H9 (cell line): ENCODE results near the gene CHMP1A. TPM values are rescaled to one million over a fixed set of nuclear protein-coding genes. Genes with fewer than 3 reads are reported as not detected.

Experiments
- DNase-seq: peaks from one replicate; pipeline ENCODE4 v3.0.0-alpha.2; 2017
- H2AFZ ChIP-seq: one replicate; pipeline ENCODE4 v1.6.1; 2013; ENCODE audit warnings: mild to moderate bottlenecking, low read length, control low read depth, moderate library complexity
- H2AK5ac ChIP-seq: 2 replicates; pipeline ENCODE4 v1.6.1; 2013; ENCODE audit warnings: low read length, control low read depth, mixed read lengths; ENCODE audit not compliant: insufficient read length
- H2BK120ac ChIP-seq: one replicate; pipeline ENCODE4 v1.6.1; 2013; ENCODE audit warnings: low read depth, mild to moderate bottlenecking, low read length, control low read depth, inconsistent platforms; ENCODE audit not compliant: poor library complexity, severe bottlenecking
- H2BK12ac ChIP-seq: 2 replicates; pipeline ENCODE4 v1.6.1; 2013; ENCODE audit warnings: low read length, control low read depth, mixed read lengths, low read depth; ENCODE audit not compliant: insufficient read length
- H2BK15ac ChIP-seq: 2 replicates; pipeline ENCODE4 v1.6.1; 2013; ENCODE audit warnings: low read depth, low read length, control low read depth
- H2BK20ac ChIP-seq: one replicate; pipeline ENCODE4 v1.6.1; 2013; ENCODE audit warnings: low read depth, mild to moderate bottlenecking, low read length, control low read depth, inconsistent platforms; ENCODE audit not compliant: poor library complexity, severe bottlenecking
- H2BK5ac ChIP-seq: 2 replicates; pipeline ENCODE4 v1.6.1; 2013; ENCODE audit warnings: low read length, control low read depth, mixed read lengths; ENCODE audit not compliant: insufficient read length
- H3K14ac ChIP-seq: 2 replicates; pipeline ENCODE4 v1.6.1; 2013; ENCODE audit warnings: low read length, control low read depth; ENCODE audit not compliant: insufficient read depth
- H3K18ac ChIP-seq: 2 replicates; pipeline ENCODE4 v1.6.1; 2013; ENCODE audit warnings: low read depth, mild to moderate bottlenecking, mixed read lengths, low read length, control low read depth; ENCODE audit not compliant: insufficient read length
- H3K23ac ChIP-seq: 2 replicates; pipeline ENCODE4 v1.6.1; 2013; ENCODE audit warnings: low read length, control low read depth, mixed read lengths, low read depth; ENCODE audit not compliant: insufficient read length
- H3K23me2 ChIP-seq: 2 replicates; pipeline ENCODE4 v1.6.1; 2013; ENCODE audit warnings: low read depth, mild to moderate bottlenecking, mixed read lengths, low read length, control low read depth; ENCODE audit not compliant: insufficient read length, poor library complexity, severe bottlenecking
- H3K27ac ChIP-seq: 2 replicates; pipeline ENCODE4 v1.5.1; 2013; ENCODE audit warnings: low read length, control low read depth, mixed read lengths, low read depth; ENCODE audit not compliant: insufficient read length
- H3K27me3 ChIP-seq: 2 replicates; pipeline ENCODE4 v1.6.1; 2013; ENCODE audit warnings: low read length, control low read depth, inconsistent platforms; ENCODE audit not compliant: insufficient read depth
- H3K4ac ChIP-seq: 2 replicates; pipeline ENCODE4 v1.6.1; 2013; ENCODE audit warnings: low read depth, mild to moderate bottlenecking, control low read depth, inconsistent platforms, low read length, moderate library complexity
- H3K4me1 ChIP-seq: 2 replicates; pipeline ENCODE4 v1.6.1; 2013; ENCODE audit warnings: low read length, control low read depth, inconsistent platforms; ENCODE audit not compliant: insufficient read depth
- H3K4me2 ChIP-seq: 2 replicates; pipeline ENCODE4 v1.6.1; 2013; ENCODE audit warnings: low read length, control low read depth, mixed read lengths; ENCODE audit not compliant: insufficient read length, insufficient read depth
- H3K56ac ChIP-seq: 2 replicates; pipeline ENCODE4 v1.6.1; 2013; ENCODE audit warnings: low read depth, mild to moderate bottlenecking, mixed read lengths, low read length, control low read depth; ENCODE audit not compliant: insufficient read length
- H3K79me1 ChIP-seq: 2 replicates; pipeline ENCODE4 v1.6.1; 2013; ENCODE audit warnings: low read depth, mild to moderate bottlenecking, moderate library complexity, low read length, control low read depth, inconsistent platforms; ENCODE audit not compliant: insufficient read depth, poor library complexity, severe bottlenecking
- H3K79me2 ChIP-seq: 2 replicates; pipeline ENCODE4 v1.6.1; 2013; ENCODE audit warnings: low read length, control low read depth, inconsistent platforms; ENCODE audit not compliant: insufficient read depth
- H3K9ac ChIP-seq: 2 replicates; pipeline ENCODE4 v1.6.1; 2013; ENCODE audit warnings: low read length, control low read depth, mixed read lengths; ENCODE audit not compliant: insufficient read length; ENCODE audit errors: extremely low read depth
- H3K9me3 ChIP-seq: one replicate; pipeline ENCODE4 v1.6.1; 2013; ENCODE audit warnings: low read depth, low read length, inconsistent platforms; ENCODE audit not compliant: control insufficient read depth
- H3T11ph ChIP-seq: one replicate; pipeline ENCODE4 v1.6.1; 2013; ENCODE audit warnings: mild to moderate bottlenecking, low read length, control low read depth, inconsistent platforms
- H4K20me1 ChIP-seq: one replicate; pipeline ENCODE4 v1.6.1; 2013; ENCODE audit not compliant: control insufficient read depth, insufficient read length, insufficient read depth
- H4K5ac ChIP-seq: 2 replicates; pipeline ENCODE4 v1.6.1; 2013; ENCODE audit warnings: low read depth, mild to moderate bottlenecking, mixed read lengths, low read length, control low read depth; ENCODE audit not compliant: insufficient read length
- H4K8ac ChIP-seq: replicated peaks from 2 replicates; pipeline ENCODE4 v1.6.1; 2013; ENCODE audit warnings: low read length, control low read depth, mixed read lengths, low read depth; ENCODE audit not compliant: insufficient read length
- H4K91ac ChIP-seq: 2 replicates; pipeline ENCODE4 v1.6.1; 2013; ENCODE audit warnings: low read depth, mild to moderate bottlenecking, moderate library complexity, mixed read lengths, low read length, control low read depth; ENCODE audit not compliant: insufficient read length
- H3K27ac Mint-ChIP-seq, 3 experiments: 2 replicates in 2 of 3; 3 replicates in 1 of 3; pipeline ENCODE4 v1.8.0; 2020 to 2021; ENCODE audit warnings: mixed read lengths in 3 of 3, mild to moderate bottlenecking in 1 of 3, moderate library complexity in 1 of 3
- H3K27me3 Mint-ChIP-seq: 2 replicates; pipeline ENCODE4 v1.8.0; 2021; ENCODE audit warnings: low read depth, mild to moderate bottlenecking, moderate library complexity, mixed read lengths
- H3K36me3 Mint-ChIP-seq, 3 experiments: 2 replicates in 2 of 3; 3 replicates in 1 of 3; pipeline ENCODE4 v1.8.0; 2020 to 2021; ENCODE audit warnings: low read depth in 3 of 3, mixed read lengths in 3 of 3; ENCODE audit not compliant: insufficient read depth in 1 of 3
- H3K4me1 Mint-ChIP-seq, 2 experiments: 2 replicates each; pipeline ENCODE4 v1.8.0; 2020; ENCODE audit warnings: mixed read lengths in 2 of 2
- H3K4me3 Mint-ChIP-seq, 2 experiments: 2 replicates in 1 of 2; 3 replicates in 1 of 2; pipeline ENCODE4 v1.8.0; 2020 to 2021; ENCODE audit warnings: mild to moderate bottlenecking in 2 of 2, mixed read lengths in 2 of 2, moderate library complexity in 1 of 2
- H3K9me3 Mint-ChIP-seq, 2 experiments: 2 replicates in 1 of 2; 3 replicates in 1 of 2; pipeline ENCODE4 v1.8.0; 2020; ENCODE audit warnings: mild to moderate bottlenecking in 2 of 2, mixed read lengths in 2 of 2, moderate library complexity in 1 of 2
- WGBS: extraction: QIAGEN DNeasy Blood & Tissue Kit; methylation state at CpG from one replicate; pipeline ENCODE4 v1.1.7; 2013; ENCODE audit warnings: missing lambda C conversion rate, low lambda C conversion rate, mixed read lengths; ENCODE audit not compliant: insufficient read length; ENCODE audit errors: extremely low coverage; 5-methylcytosine and 5-hydroxymethylcytosine counted together
- total RNA-seq: library from RNA; stranded (reverse); gene quantifications from 2 replicates; pipeline ENCODE4 v1.2.1, GENCODE V29; 2021
- TF ChIP-seq, protein P1 (sequence below): fragments of 200-600 bp; sonication (generic); conservative IDR thresholded peaks from 3 replicates; pipeline ENCODE4 v1.8.0; 2021; ENCODE audit warnings: antibody characterized with exemption, mild to moderate bottlenecking

CHMP1A gene
- total RNA-seq, 1 experiment from 2014 or later: 89.6 TPM

DNA sequence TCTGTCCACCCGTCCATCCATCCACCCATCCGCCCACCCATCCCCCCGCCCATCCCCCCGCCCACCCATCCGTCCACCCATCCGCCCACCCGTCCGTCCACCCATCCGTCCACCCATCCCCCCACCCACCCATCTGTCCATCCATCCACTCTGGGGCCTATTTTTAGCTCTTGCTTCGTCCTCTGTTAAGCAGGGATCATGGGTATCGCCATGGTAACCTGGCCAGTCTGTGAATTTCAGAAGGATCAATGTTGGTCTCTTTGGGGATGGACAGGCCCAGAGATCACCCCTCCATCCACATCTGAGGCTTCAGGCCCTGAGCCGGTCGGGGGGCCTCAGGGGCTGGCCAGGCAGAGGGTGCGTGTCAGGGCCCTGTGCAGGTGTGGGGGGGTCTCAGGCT lies 59.3 kb downstream of the CHMP1A start:
- H3K36me3 Mint-ChIP-seq: 0 out of 7 replicates have a peak, but pooled peaks cover 0 to 3% (median 0%) of the 10 kb centered on the region in 3 experiments

More for the DNA sequence above, 59.3 kb downstream of the CHMP1A start:
- H3K27me3 ChIP-seq: no peaks in the 10 kb centered on the region
- H2BK15ac ChIP-seq: no peak overlapping the region
- H3K9me3 ChIP-seq: no peaks in the 10 kb centered on the region
- no peak overlapping the region for H3K9ac ChIP-seq
- no peak overlapping the region for H3K23ac ChIP-seq
- no peak overlapping the region for H2BK20ac ChIP-seq
- no peak overlapping the region for H2AK5ac ChIP-seq
- no peaks in the 10 kb centered on the region for H3K23me2 ChIP-seq
- no peak overlapping the region for H2BK120ac ChIP-seq
- no peaks in the 10 kb centered on the region for H4K20me1 ChIP-seq
- Mint-ChIP-seq H3K27ac (no peak overlapping the region), H3K9me3 (no peaks in the 10 kb centered on the region; a peak in 1 of 5 replicates), H3K4me1 (peaks cover 5 to 12% of the 10 kb centered on the region in 2 experiments), H3K27me3 (peaks cover 4% of the 10 kb centered on the region), H3K4me3 (no peak overlapping the region)
- no peaks in the 10 kb centered on the region; the same call in 1 of the 2 replicates for H3K4me1 ChIP-seq
- H3K4ac ChIP-seq: no peak overlapping the region
- no peak overlapping the region for H3K18ac ChIP-seq
- no peak overlapping the region for H2BK5ac ChIP-seq
- no peak overlapping the region for H3K4me2 ChIP-seq
- no peak overlapping the region for H4K8ac ChIP-seq
- TF ChIP-seq, protein P1, sequence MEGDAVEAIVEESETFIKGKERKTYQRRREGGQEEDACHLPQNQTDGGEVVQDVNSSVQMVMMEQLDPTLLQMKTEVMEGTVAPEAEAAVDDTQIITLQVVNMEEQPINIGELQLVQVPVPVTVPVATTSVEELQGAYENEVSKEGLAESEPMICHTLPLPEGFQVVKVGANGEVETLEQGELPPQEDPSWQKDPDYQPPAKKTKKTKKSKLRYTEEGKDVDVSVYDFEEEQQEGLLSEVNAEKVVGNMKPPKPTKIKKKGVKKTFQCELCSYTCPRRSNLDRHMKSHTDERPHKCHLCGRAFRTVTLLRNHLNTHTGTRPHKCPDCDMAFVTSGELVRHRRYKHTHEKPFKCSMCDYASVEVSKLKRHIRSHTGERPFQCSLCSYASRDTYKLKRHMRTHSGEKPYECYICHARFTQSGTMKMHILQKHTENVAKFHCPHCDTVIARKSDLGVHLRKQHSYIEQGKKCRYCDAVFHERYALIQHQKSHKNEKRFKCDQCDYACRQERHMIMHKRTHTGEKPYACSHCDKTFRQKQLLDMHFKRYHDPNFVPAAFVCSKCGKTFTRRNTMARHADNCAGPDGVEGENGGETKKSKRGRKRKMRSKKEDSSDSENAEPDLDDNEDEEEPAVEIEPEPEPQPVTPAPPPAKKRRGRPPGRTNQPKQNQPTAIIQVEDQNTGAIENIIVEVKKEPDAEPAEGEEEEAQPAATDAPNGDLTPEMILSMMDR: no peak
- H3K14ac ChIP-seq: no peak overlapping the region
- no CpG with 5 or more reads among the region's 14 CpGs for WGBS
- H3K79me2 ChIP-seq: no peaks in the 10 kb centered on the region
- H3T11ph ChIP-seq: no peak overlapping the region
- no peaks in the 10 kb centered on the region for H3K79me1 ChIP-seq
- H2AFZ ChIP-seq: no peak overlapping the region
- no peak for DNase-seq
- no peak overlapping the region for H4K5ac ChIP-seq
- H4K91ac ChIP-seq: no peak overlapping the region
- H3K27ac ChIP-seq: no peak overlapping the region
- H2BK12ac ChIP-seq: no peak overlapping the region
- no peak overlapping the region for H3K56ac ChIP-seq
